SU-DHL-6 (cell line): ENCODE data around the gene MX1.

Experiments
- H2AFZ ChIP-seq: fragments of 200-600 bp; sonication (generic); 2 replicates; pipeline ENCODE4 v1.6.1; 2014; ENCODE audit warnings: low read depth, mild to moderate bottlenecking, moderate library complexity, mixed read lengths, antibody characterized with exemption, low read length; ENCODE audit not compliant: severe bottlenecking
- H3F3A ChIP-seq: fragments of 200-600 bp; shearing (Covaris generic); 2 replicates; pipeline ENCODE4 v1.6.0; 2016; ENCODE audit warnings: antibody characterized with exemption, mild to moderate bottlenecking; ENCODE audit not compliant: insufficient read depth
- H3K27ac ChIP-seq: fragments of 200-600 bp; sonication (generic); 2 replicates; pipeline ENCODE4 v1.5.1; 2016; ENCODE audit warnings: low read depth, mild to moderate bottlenecking, low read length, moderate library complexity, mixed read lengths
- H3K27me3 ChIP-seq: fragments of 200-600 bp; sonication (generic), shearing (Covaris generic); 2 replicates; pipeline ENCODE4 v1.6.0; 2014; ENCODE audit warnings: mild to moderate bottlenecking, low read length
- H3K36me3 ChIP-seq: fragments of 200-600 bp; sonication (generic); 2 replicates; pipeline ENCODE4 v1.6.1; 2014; ENCODE audit warnings: mild to moderate bottlenecking, low read length, mixed read lengths
- H3K4me2 ChIP-seq: fragments of 300-600, 200-600 bp; shearing (Covaris generic), sonication (generic); 2 replicates; pipeline ENCODE4 v1.6.0; 2014; ENCODE audit warnings: low read length, low read depth, mild to moderate bottlenecking; ENCODE audit not compliant: poor library complexity, severe bottlenecking
- H3K4me3 ChIP-seq: fragments of 200-600 bp; sonication (generic); 2 replicates; pipeline ENCODE4 v1.5.1; 2014; ENCODE audit warnings: antibody characterized with exemption, low read length, mild to moderate bottlenecking, mixed read lengths; ENCODE audit not compliant: insufficient read depth, poor library complexity, severe bottlenecking
- H3K79me2 ChIP-seq: fragments of 200-600 bp; sonication (generic); 2 replicates; pipeline ENCODE4 v1.6.1; 2014; ENCODE audit warnings: mild to moderate bottlenecking, low read length, moderate library complexity; ENCODE audit not compliant: insufficient read depth
- H3K9ac ChIP-seq: fragments of 200-600 bp; sonication (generic); 2 replicates; pipeline ENCODE4 v1.7.0; 2014; ENCODE audit warnings: mild to moderate bottlenecking, low read length
- H3K9me2 ChIP-seq: fragments of 200-600 bp; sonication (generic); replicated peaks from 2 replicates; pipeline ENCODE4 v1.6.1; 2014; ENCODE audit warnings: low read length; ENCODE audit not compliant: insufficient read depth
- H3K9me3 ChIP-seq: fragments of 200-600 bp; sonication (generic); 2 replicates; pipeline ENCODE4 v1.6.1; 2014; ENCODE audit warnings: low read length, mixed read lengths; ENCODE audit not compliant: insufficient read depth
- H4K20me1 ChIP-seq: fragments of 200-600 bp; sonication (generic); 2 replicates; pipeline ENCODE4 v1.6.1; 2014; ENCODE audit warnings: low read depth, mild to moderate bottlenecking, antibody characterized with exemption, low read length, moderate library complexity, mixed read lengths
- EZH2phosphoT487 ChIP-seq: fragments of 200-600 bp; sonication (generic), shearing (Covaris generic); conservative IDR thresholded peaks from 2 replicates; pipeline ENCODE4 v1.6.1; 2018; ENCODE audit warnings: mild to moderate bottlenecking, antibody characterized with exemption, low read length, moderate library complexity, mixed read lengths
- TF ChIP-seq, protein P1 (sequence below): fragments of 200-600 bp; sonication (generic); IDR thresholded peaks from one replicate; pipeline ENCODE4 v1.5.1; 2017; ENCODE audit warnings: antibody characterized with exemption, mild to moderate bottlenecking, low read length, moderate library complexity; ENCODE audit not compliant: insufficient read depth, poor library complexity, severe bottlenecking

MX1 gene

DNA sequence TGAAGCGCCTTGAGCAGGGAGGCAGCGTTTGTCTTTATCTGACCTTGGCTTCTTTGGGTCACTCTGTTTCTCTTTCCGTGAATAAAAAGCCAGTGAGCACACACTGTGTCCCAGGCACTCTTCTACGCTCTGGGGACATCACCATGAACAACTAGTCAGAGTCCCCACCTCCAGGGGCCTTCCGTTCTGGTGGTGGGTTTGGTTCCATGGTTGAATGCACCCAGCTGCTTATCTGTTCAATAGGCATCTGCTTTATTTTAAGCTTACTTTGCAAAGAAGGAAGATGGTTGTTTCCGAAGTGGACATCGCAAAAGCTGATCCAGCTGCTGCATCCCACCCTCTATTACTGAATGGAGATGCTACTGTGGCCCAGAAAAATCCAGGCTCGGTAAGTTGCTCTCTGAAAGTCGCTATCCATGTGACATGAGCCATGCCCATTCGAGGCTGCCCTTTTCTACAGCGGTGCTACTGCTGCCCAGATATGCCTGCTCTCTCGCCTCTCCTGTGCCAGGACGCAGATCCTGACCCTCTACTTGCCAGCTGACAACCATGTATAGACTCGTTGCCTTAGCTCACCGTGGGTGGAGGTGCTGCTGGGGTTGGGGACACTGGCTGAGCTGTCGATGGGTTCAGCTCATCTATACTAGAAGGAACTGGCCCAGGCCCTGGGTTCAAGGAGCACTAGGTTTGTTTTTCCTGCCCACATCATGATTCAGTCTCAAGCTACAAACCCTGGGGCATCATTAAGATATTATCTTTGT lies 5.9 kb downstream of the MX1 start:
- Histone ChIP-seq H3F3A (no peaks in the 10 kb centered on the region), H4K20me1 (no peaks in the 10 kb centered on the region), H3K9me2 (no peaks in the 10 kb centered on the region), H3K4me2 (no peak overlapping the region), H3K9ac (no peak overlapping the region), H3K79me2 (no peaks in the 10 kb centered on the region), H3K9me3 (peaks cover 13% of the 10 kb centered on the region; the same call in 1 of the 2 replicates), H3K4me3 (no peak overlapping the region), H3K27ac (no peak overlapping the region), H2AFZ (no peak overlapping the region), H3K36me3 (no peaks in the 10 kb centered on the region), H3K27me3 (0 out of 2 replicates have a peak, but pooled peaks cover 3% of the 10 kb centered on the region)
- TF ChIP-seq, protein P1, sequence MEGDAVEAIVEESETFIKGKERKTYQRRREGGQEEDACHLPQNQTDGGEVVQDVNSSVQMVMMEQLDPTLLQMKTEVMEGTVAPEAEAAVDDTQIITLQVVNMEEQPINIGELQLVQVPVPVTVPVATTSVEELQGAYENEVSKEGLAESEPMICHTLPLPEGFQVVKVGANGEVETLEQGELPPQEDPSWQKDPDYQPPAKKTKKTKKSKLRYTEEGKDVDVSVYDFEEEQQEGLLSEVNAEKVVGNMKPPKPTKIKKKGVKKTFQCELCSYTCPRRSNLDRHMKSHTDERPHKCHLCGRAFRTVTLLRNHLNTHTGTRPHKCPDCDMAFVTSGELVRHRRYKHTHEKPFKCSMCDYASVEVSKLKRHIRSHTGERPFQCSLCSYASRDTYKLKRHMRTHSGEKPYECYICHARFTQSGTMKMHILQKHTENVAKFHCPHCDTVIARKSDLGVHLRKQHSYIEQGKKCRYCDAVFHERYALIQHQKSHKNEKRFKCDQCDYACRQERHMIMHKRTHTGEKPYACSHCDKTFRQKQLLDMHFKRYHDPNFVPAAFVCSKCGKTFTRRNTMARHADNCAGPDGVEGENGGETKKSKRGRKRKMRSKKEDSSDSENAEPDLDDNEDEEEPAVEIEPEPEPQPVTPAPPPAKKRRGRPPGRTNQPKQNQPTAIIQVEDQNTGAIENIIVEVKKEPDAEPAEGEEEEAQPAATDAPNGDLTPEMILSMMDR = no peak
- TF ChIP-seq EZH2phosphoT487 = no peak

GRCh38 chr21:41432562-41433460 lies 6.8 kb downstream of the MX1 start:
- H3K9ac ChIP-seq = no peak overlapping the region
- no peak overlapping the region for H3K27ac ChIP-seq
- H3K79me2 ChIP-seq = no peaks in the 10 kb centered on the region
- H3K4me3 ChIP-seq = no peak overlapping the region
- H2AFZ ChIP-seq = no peak overlapping the region
- no peak for TF ChIP-seq EZH2phosphoT487
- TF ChIP-seq, protein P1 = no peak
- H3K9me3 ChIP-seq = peaks cover 13% of the 10 kb centered on the region; the same call in 1 of the 2 replicates
- H3F3A ChIP-seq = no peaks in the 10 kb centered on the region
- no peaks in the 10 kb centered on the region for H3K9me2 ChIP-seq
- H3K36me3 ChIP-seq = no peaks in the 10 kb centered on the region
- H3K27me3 ChIP-seq = 0 out of 2 replicates have a peak, but pooled peaks cover 3% of the 10 kb centered on the region
- H3K4me2 ChIP-seq = no peak overlapping the region
- no peaks in the 10 kb centered on the region for H4K20me1 ChIP-seq

GRCh38 chr21:41433566-41433965 lies 7.5 kb downstream of the MX1 start:
- H3K4me3 ChIP-seq = no peak overlapping the region
- TF ChIP-seq, protein P1 = no peak
- TF ChIP-seq EZH2phosphoT487 = no peak
- peaks cover 13% of the 10 kb centered on the region; the same call in 1 of the 2 replicates for H3K9me3 ChIP-seq
- H3K27ac ChIP-seq = no peak overlapping the region
- no peaks in the 10 kb centered on the region for H3K9me2 ChIP-seq
- H3K27me3 ChIP-seq = 0 out of 2 replicates have a peak, but pooled peaks cover 3% of the 10 kb centered on the region
- H3K4me2 ChIP-seq = no peak overlapping the region
- H4K20me1 ChIP-seq = no peaks in the 10 kb centered on the region
- no peak overlapping the region for H2AFZ ChIP-seq
- no peaks in the 10 kb centered on the region for H3K36me3 ChIP-seq
- no peaks in the 10 kb centered on the region for H3F3A ChIP-seq
- no peak overlapping the region for H3K9ac ChIP-seq
- H3K79me2 ChIP-seq = no peaks in the 10 kb centered on the region
